H9 (cell line): ENCODE measurements around the gene EPS15. TPM values are rescaled to one million over a fixed set of nuclear protein-coding genes. Genes with fewer than 3 reads are reported as not detected.

Experiments
- DNase-seq: peaks from one replicate; pipeline ENCODE4 v3.0.0-alpha.2; 2017
- H2AFZ ChIP-seq: one replicate; pipeline ENCODE4 v1.6.1; 2013; ENCODE audit warnings: mild to moderate bottlenecking, low read length, control low read depth, moderate library complexity
- H2AK5ac ChIP-seq: 2 replicates; pipeline ENCODE4 v1.6.1; 2013; ENCODE audit warnings: low read length, control low read depth, mixed read lengths; ENCODE audit not compliant: insufficient read length
- H2BK120ac ChIP-seq: one replicate; pipeline ENCODE4 v1.6.1; 2013; ENCODE audit warnings: low read depth, mild to moderate bottlenecking, low read length, control low read depth, inconsistent platforms; ENCODE audit not compliant: poor library complexity, severe bottlenecking
- H2BK12ac ChIP-seq: 2 replicates; pipeline ENCODE4 v1.6.1; 2013; ENCODE audit warnings: low read length, control low read depth, mixed read lengths, low read depth; ENCODE audit not compliant: insufficient read length
- H2BK15ac ChIP-seq: 2 replicates; pipeline ENCODE4 v1.6.1; 2013; ENCODE audit warnings: low read depth, low read length, control low read depth
- H2BK20ac ChIP-seq: one replicate; pipeline ENCODE4 v1.6.1; 2013; ENCODE audit warnings: low read depth, mild to moderate bottlenecking, low read length, control low read depth, inconsistent platforms; ENCODE audit not compliant: poor library complexity, severe bottlenecking
- H2BK5ac ChIP-seq: 2 replicates; pipeline ENCODE4 v1.6.1; 2013; ENCODE audit warnings: low read length, control low read depth, mixed read lengths; ENCODE audit not compliant: insufficient read length
- H3K14ac ChIP-seq: 2 replicates; pipeline ENCODE4 v1.6.1; 2013; ENCODE audit warnings: low read length, control low read depth; ENCODE audit not compliant: insufficient read depth
- H3K18ac ChIP-seq: 2 replicates; pipeline ENCODE4 v1.6.1; 2013; ENCODE audit warnings: low read depth, mild to moderate bottlenecking, mixed read lengths, low read length, control low read depth; ENCODE audit not compliant: insufficient read length
- H3K23ac ChIP-seq: 2 replicates; pipeline ENCODE4 v1.6.1; 2013; ENCODE audit warnings: low read length, control low read depth, mixed read lengths, low read depth; ENCODE audit not compliant: insufficient read length
- H3K23me2 ChIP-seq: 2 replicates; pipeline ENCODE4 v1.6.1; 2013; ENCODE audit warnings: low read depth, mild to moderate bottlenecking, mixed read lengths, low read length, control low read depth; ENCODE audit not compliant: insufficient read length, poor library complexity, severe bottlenecking
- H3K27ac ChIP-seq: 2 replicates; pipeline ENCODE4 v1.5.1; 2013; ENCODE audit warnings: low read length, control low read depth, mixed read lengths, low read depth; ENCODE audit not compliant: insufficient read length
- H3K27me3 ChIP-seq: 2 replicates; pipeline ENCODE4 v1.6.1; 2013; ENCODE audit warnings: low read length, control low read depth, inconsistent platforms; ENCODE audit not compliant: insufficient read depth
- H3K4ac ChIP-seq: 2 replicates; pipeline ENCODE4 v1.6.1; 2013; ENCODE audit warnings: low read depth, mild to moderate bottlenecking, control low read depth, inconsistent platforms, low read length, moderate library complexity
- H3K4me1 ChIP-seq: 2 replicates; pipeline ENCODE4 v1.6.1; 2013; ENCODE audit warnings: low read length, control low read depth, inconsistent platforms; ENCODE audit not compliant: insufficient read depth
- H3K4me2 ChIP-seq: 2 replicates; pipeline ENCODE4 v1.6.1; 2013; ENCODE audit warnings: low read length, control low read depth, mixed read lengths; ENCODE audit not compliant: insufficient read length, insufficient read depth
- H3K56ac ChIP-seq: 2 replicates; pipeline ENCODE4 v1.6.1; 2013; ENCODE audit warnings: low read depth, mild to moderate bottlenecking, mixed read lengths, low read length, control low read depth; ENCODE audit not compliant: insufficient read length
- H3K79me1 ChIP-seq: 2 replicates; pipeline ENCODE4 v1.6.1; 2013; ENCODE audit warnings: low read depth, mild to moderate bottlenecking, moderate library complexity, low read length, control low read depth, inconsistent platforms; ENCODE audit not compliant: insufficient read depth, poor library complexity, severe bottlenecking
- H3K79me2 ChIP-seq: 2 replicates; pipeline ENCODE4 v1.6.1; 2013; ENCODE audit warnings: low read length, control low read depth, inconsistent platforms; ENCODE audit not compliant: insufficient read depth
- H3K9ac ChIP-seq: 2 replicates; pipeline ENCODE4 v1.6.1; 2013; ENCODE audit warnings: low read length, control low read depth, mixed read lengths; ENCODE audit not compliant: insufficient read length; ENCODE audit errors: extremely low read depth
- H3K9me3 ChIP-seq: one replicate; pipeline ENCODE4 v1.6.1; 2013; ENCODE audit warnings: low read depth, low read length, inconsistent platforms; ENCODE audit not compliant: control insufficient read depth
- H3T11ph ChIP-seq: one replicate; pipeline ENCODE4 v1.6.1; 2013; ENCODE audit warnings: mild to moderate bottlenecking, low read length, control low read depth, inconsistent platforms
- H4K20me1 ChIP-seq: one replicate; pipeline ENCODE4 v1.6.1; 2013; ENCODE audit not compliant: control insufficient read depth, insufficient read length, insufficient read depth
- H4K5ac ChIP-seq: 2 replicates; pipeline ENCODE4 v1.6.1; 2013; ENCODE audit warnings: low read depth, mild to moderate bottlenecking, mixed read lengths, low read length, control low read depth; ENCODE audit not compliant: insufficient read length
- H4K8ac ChIP-seq: replicated peaks from 2 replicates; pipeline ENCODE4 v1.6.1; 2013; ENCODE audit warnings: low read length, control low read depth, mixed read lengths, low read depth; ENCODE audit not compliant: insufficient read length
- H4K91ac ChIP-seq: 2 replicates; pipeline ENCODE4 v1.6.1; 2013; ENCODE audit warnings: low read depth, mild to moderate bottlenecking, moderate library complexity, mixed read lengths, low read length, control low read depth; ENCODE audit not compliant: insufficient read length
- H3K27ac Mint-ChIP-seq, 3 experiments: 2 replicates in 2 of 3; 3 replicates in 1 of 3; pipeline ENCODE4 v1.8.0; 2020 to 2021; ENCODE audit warnings: mixed read lengths in 3 of 3, mild to moderate bottlenecking in 1 of 3, moderate library complexity in 1 of 3
- H3K27me3 Mint-ChIP-seq: 2 replicates; pipeline ENCODE4 v1.8.0; 2021; ENCODE audit warnings: low read depth, mild to moderate bottlenecking, moderate library complexity, mixed read lengths
- H3K36me3 Mint-ChIP-seq, 3 experiments: 2 replicates in 2 of 3; 3 replicates in 1 of 3; pipeline ENCODE4 v1.8.0; 2020 to 2021; ENCODE audit warnings: low read depth in 3 of 3, mixed read lengths in 3 of 3; ENCODE audit not compliant: insufficient read depth in 1 of 3
- H3K4me1 Mint-ChIP-seq, 2 experiments: 2 replicates each; pipeline ENCODE4 v1.8.0; 2020; ENCODE audit warnings: mixed read lengths in 2 of 2
- H3K4me3 Mint-ChIP-seq, 2 experiments: 2 replicates in 1 of 2; 3 replicates in 1 of 2; pipeline ENCODE4 v1.8.0; 2020 to 2021; ENCODE audit warnings: mild to moderate bottlenecking in 2 of 2, mixed read lengths in 2 of 2, moderate library complexity in 1 of 2
- H3K9me3 Mint-ChIP-seq, 2 experiments: 2 replicates in 1 of 2; 3 replicates in 1 of 2; pipeline ENCODE4 v1.8.0; 2020; ENCODE audit warnings: mild to moderate bottlenecking in 2 of 2, mixed read lengths in 2 of 2, moderate library complexity in 1 of 2
- CTCF ChIP-seq: fragments of 200-600 bp; sonication (generic); conservative IDR thresholded peaks from 3 replicates; pipeline ENCODE4 v1.8.0; 2021; ENCODE audit warnings: antibody characterized with exemption, mild to moderate bottlenecking
- WGBS: extraction: QIAGEN DNeasy Blood & Tissue Kit; methylation state at CpG from one replicate; pipeline ENCODE4 v1.1.7; 2013; ENCODE audit warnings: missing lambda C conversion rate, low lambda C conversion rate, mixed read lengths; ENCODE audit not compliant: insufficient read length; ENCODE audit errors: extremely low coverage; 5-methylcytosine and 5-hydroxymethylcytosine counted together
- total RNA-seq: library from RNA; stranded (reverse); gene quantifications from 2 replicates; pipeline ENCODE4 v1.2.1, GENCODE V29; 2021

EPS15 gene
- total RNA-seq, 1 experiment from 2014 or later = 44.1 TPM

- Histone ChIP-seq H3K9me3 (no peaks in the 10 kb centered on the region), H2BK120ac (no peak overlapping the region), H3K18ac (no peak overlapping the region), H4K20me1 (no peaks in the 10 kb centered on the region), H2AFZ (no peak overlapping the region), H2BK5ac (no peak overlapping the region), H3K23ac (no peak overlapping the region), H3K79me1 (no peaks in the 10 kb centered on the region), H3K56ac (no peak overlapping the region), H3K4me1 (no peaks in the 10 kb centered on the region), H3K27ac (no peak overlapping the region), H3K23me2 (no peaks in the 10 kb centered on the region), H4K5ac (no peak overlapping the region), H3K79me2 (no peaks in the 10 kb centered on the region), H3T11ph (no peak overlapping the region), H3K9ac (no peak overlapping the region), H4K91ac (no peak overlapping the region), H2BK15ac (no peak overlapping the region), H2AK5ac (no peak overlapping the region), H3K4me2 (no peak overlapping the region), H2BK20ac (no peak overlapping the region), H4K8ac (no peak overlapping the region), H3K4ac (no peak overlapping the region), H3K14ac (no peak overlapping the region), H3K27me3 (no peaks in the 10 kb centered on the region), H2BK12ac (no peak overlapping the region)
- no peak for TF ChIP-seq CTCF
- H3K27me3 Mint-ChIP-seq = no peaks in the 10 kb centered on the region
- WGBS = no CpG with 5 or more reads among the region's 3 CpGs
- no peak for DNase-seq
- H3K36me3 Mint-ChIP-seq = no peaks in the 10 kb centered on the region
- no peak overlapping the region for H3K27ac Mint-ChIP-seq
- no peak overlapping the region for H3K4me3 Mint-ChIP-seq
- H3K9me3 Mint-ChIP-seq = no peaks in the 10 kb centered on the region
- H3K4me1 Mint-ChIP-seq = peaks cover 5 to 6% of the 10 kb centered on the region in 2 experiments; a peak in 2 of 4 replicates
Observed at GRCh38 chr1:51526248-51526647, 7.2 kb upstream of the EPS15 start.
